DND-41 (cell line): ENCODE data around the gene BCL2A1.

Source experiments
- ATAC-seq: fragments of 200-7000 bp; cut with Tn5 transposase; 3 replicates; pipeline ENCODE4 v1.9.1; 2021; ENCODE audit warnings: low read depth; ENCODE audit not compliant: insufficient read depth
- DNase-seq: peaks from one replicate; pipeline ENCODE4 v3.0.0-alpha.2; 2020
- H2AFZ ChIP-seq: 2 replicates; pipeline ENCODE4 v1.6.0; 2012; ENCODE audit warnings: low read depth, low read length
- H3K27ac ChIP-seq: 2 replicates; pipeline ENCODE4 v1.5.1; 2012; ENCODE audit warnings: low read length, inconsistent platforms
- H3K27me3 ChIP-seq: fragments of 200-600 bp; sonication (generic); 2 replicates; pipeline ENCODE4 v1.6.0; 2012; ENCODE audit warnings: low read length, mild to moderate bottlenecking, inconsistent platforms; ENCODE audit not compliant: insufficient read depth, poor library complexity
- H3K36me3 ChIP-seq: 2 replicates; pipeline ENCODE4 v1.5.1; 2012; ENCODE audit warnings: low read length, inconsistent platforms; ENCODE audit not compliant: insufficient read depth
- H3K4me1 ChIP-seq: 2 replicates; pipeline ENCODE4 v1.5.1; 2012; ENCODE audit warnings: mild to moderate bottlenecking, low read length; ENCODE audit not compliant: insufficient read depth
- H3K4me2 ChIP-seq: 2 replicates; pipeline ENCODE4 v1.6.0; 2012; ENCODE audit warnings: mild to moderate bottlenecking, moderate library complexity, low read length, inconsistent platforms; ENCODE audit not compliant: insufficient read depth
- H3K4me3 ChIP-seq, 2 experiments: fragments of 200-600 bp in 1 of 2; shearing (Covaris generic) in 1 of 2; 2 replicates each; pipeline ENCODE4 v1.5.1; 2012 to 2016; ENCODE audit warnings: inconsistent platforms in 2 of 2, low read length in 2 of 2, mild to moderate bottlenecking in 2 of 2, low read depth in 1 of 2, moderate library complexity in 1 of 2
- H3K79me2 ChIP-seq: 2 replicates; pipeline ENCODE4 v1.6.0; 2012; ENCODE audit warnings: low read length, inconsistent platforms; ENCODE audit not compliant: insufficient read depth
- H3K9ac ChIP-seq: 2 replicates; pipeline ENCODE4 v1.6.0; 2012; ENCODE audit warnings: low read depth, mild to moderate bottlenecking, inconsistent platforms, low read length, moderate library complexity
- H3K9me3 ChIP-seq: 2 replicates; pipeline ENCODE4 v1.5.1; 2012; ENCODE audit warnings: low read length, moderate library complexity, mild to moderate bottlenecking, inconsistent platforms; ENCODE audit not compliant: insufficient read depth, severe bottlenecking
- H4K20me1 ChIP-seq: 2 replicates; pipeline ENCODE4 v1.6.0; 2012; ENCODE audit warnings: low read length; ENCODE audit not compliant: insufficient read depth
- EZH2 ChIP-seq: IDR thresholded peaks from 3 replicates; pipeline ENCODE4 v1.6.1; 2012; ENCODE audit warnings: borderline replicate concordance, low read depth, mild to moderate bottlenecking, moderate library complexity, low read length, inconsistent platforms; ENCODE audit not compliant: severe bottlenecking
- TF ChIP-seq, protein P1 (sequence below): IDR thresholded peaks from 2 replicates; pipeline ENCODE4 v1.5.1; 2012; ENCODE audit warnings: borderline replicate concordance, low read length, moderate library complexity, mild to moderate bottlenecking; ENCODE audit not compliant: poor library complexity, severe bottlenecking; ENCODE audit errors: extremely low read depth

BCL2A1 gene

DNA sequence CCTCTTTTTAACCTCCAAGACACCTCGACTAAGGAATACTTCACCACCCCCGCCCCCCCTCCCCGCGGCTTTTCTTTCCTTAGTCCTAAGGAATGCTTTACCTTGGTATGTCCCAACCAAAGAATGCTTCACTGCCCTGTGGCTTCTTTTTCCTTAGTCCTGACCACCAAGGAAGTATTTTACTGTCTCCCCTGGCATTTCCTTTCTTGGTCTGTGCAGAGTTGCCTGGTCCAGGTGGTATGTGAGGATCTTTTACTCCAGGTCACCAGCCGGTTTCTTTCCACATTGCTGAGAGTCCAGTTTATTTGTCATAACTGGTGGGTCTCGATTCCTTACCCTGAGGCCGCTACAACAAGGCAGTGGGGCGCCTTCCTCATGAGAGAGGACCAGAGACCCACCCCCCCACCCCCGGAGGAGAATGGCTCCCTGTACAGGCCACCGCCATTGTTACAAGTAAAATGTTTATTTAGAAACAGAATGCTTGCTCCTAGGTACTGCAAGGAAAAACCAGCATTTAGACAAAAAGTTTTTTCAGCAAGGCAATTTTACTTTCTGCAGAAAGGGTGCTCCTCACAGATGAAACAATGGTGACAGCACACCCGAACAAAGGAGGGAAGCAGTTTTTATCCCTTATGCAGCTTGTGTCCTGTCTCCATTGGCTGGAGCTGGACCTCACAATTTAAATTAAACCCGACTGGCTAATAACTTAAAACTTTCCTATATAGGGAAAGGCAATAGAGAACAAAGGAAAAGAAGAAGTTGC, 51.1 kb downstream of the BCL2A1 start:
- no peak overlapping the region for H3K4me2 ChIP-seq
- no peak for DNase-seq
- H2AFZ ChIP-seq, result no peak overlapping the region
- no peak for ATAC-seq
- H3K36me3 ChIP-seq, result peaks cover 31% of the 10 kb centered on the region
- H3K4me1 ChIP-seq, result peaks cover 17% of the 10 kb centered on the region
- no peaks in the 10 kb centered on the region for H4K20me1 ChIP-seq
- H3K79me2 ChIP-seq, result peaks cover 29% of the 10 kb centered on the region
- no peak overlapping the region for H3K4me3 ChIP-seq
- no peak overlapping the region for H3K27ac ChIP-seq
- no peak overlapping the region for H3K9ac ChIP-seq
- H3K27me3 ChIP-seq, result no peaks in the 10 kb centered on the region
- no peak for TF ChIP-seq EZH2
- TF ChIP-seq, protein P1, sequence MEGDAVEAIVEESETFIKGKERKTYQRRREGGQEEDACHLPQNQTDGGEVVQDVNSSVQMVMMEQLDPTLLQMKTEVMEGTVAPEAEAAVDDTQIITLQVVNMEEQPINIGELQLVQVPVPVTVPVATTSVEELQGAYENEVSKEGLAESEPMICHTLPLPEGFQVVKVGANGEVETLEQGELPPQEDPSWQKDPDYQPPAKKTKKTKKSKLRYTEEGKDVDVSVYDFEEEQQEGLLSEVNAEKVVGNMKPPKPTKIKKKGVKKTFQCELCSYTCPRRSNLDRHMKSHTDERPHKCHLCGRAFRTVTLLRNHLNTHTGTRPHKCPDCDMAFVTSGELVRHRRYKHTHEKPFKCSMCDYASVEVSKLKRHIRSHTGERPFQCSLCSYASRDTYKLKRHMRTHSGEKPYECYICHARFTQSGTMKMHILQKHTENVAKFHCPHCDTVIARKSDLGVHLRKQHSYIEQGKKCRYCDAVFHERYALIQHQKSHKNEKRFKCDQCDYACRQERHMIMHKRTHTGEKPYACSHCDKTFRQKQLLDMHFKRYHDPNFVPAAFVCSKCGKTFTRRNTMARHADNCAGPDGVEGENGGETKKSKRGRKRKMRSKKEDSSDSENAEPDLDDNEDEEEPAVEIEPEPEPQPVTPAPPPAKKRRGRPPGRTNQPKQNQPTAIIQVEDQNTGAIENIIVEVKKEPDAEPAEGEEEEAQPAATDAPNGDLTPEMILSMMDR, result no peak
- peaks cover 44% of the 10 kb centered on the region for H3K9me3 ChIP-seq

DNA sequence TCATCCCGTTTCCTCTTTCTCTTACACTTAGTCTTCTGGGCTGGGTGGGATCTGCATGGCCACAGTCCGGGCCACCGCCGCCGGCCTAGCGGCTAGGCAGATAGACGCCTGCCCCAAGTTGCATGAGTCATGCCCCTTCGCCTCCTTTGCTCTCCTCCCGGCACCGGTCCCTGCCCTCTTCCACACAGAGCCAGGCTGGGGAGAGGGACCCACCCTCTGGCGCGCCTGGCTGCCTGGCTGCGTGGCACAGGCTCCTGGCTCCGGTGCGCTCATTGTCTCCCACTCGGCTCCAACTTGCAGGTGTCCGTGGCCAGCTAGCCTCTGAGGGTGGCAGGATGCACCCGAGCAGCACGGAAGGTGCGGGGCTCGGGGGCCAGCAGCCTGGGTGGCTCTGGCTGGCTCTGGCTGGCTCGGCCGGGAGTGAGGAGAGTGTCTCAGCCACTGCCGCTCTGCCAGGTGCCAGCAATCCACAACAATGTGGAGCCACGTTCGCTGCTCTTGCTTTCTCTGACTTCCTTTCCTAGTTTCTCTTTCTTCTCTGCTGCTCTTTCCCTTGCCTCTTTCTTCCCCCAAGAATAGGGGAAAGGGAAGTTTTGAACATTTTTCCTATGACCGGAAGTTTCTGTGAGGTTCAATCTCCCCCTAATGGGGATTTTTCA, 51.8 kb downstream of the BCL2A1 start:
- Histone ChIP-seq H4K20me1 (no peaks in the 10 kb centered on the region), H3K27ac (no peak overlapping the region), H3K4me2 (no peak overlapping the region), H2AFZ (no peak overlapping the region), H3K4me1 (peaks cover 10% of the 10 kb centered on the region), H3K27me3 (no peaks in the 10 kb centered on the region), H3K79me2 (peaks cover 25% of the 10 kb centered on the region), H3K9me3 (peaks cover 47% of the 10 kb centered on the region), H3K36me3 (peaks cover 31% of the 10 kb centered on the region), H3K9ac (no peak overlapping the region), H3K4me3 (no peak overlapping the region)
- TF ChIP-seq, protein P1, result no peak
- no peak for TF ChIP-seq EZH2
- ATAC-seq (no peak), DNase-seq (no peak)

DNA sequence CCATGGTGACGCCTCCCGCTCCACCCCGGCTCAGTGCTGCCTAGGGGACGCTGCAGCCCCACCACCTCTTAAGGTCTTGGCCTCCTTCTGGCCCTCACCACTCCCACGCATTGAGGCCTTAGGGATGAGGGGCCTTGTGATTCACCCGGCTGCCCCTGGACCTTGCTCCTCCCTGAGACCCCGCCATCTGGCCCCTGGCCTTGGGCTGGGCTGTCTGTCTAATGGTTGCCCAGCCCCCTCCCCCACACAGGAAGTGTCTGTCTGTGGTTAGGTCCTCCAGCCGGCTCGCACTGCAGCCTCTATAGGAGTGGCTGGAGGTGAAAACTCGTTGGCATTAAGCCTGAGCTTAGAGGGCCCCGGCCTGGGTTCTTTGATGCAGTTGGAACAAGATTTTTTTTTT, 52.7 kb downstream of the BCL2A1 start:
- no peaks in the 10 kb centered on the region for H3K27me3 ChIP-seq
- H3K4me3 ChIP-seq, result no peak overlapping the region
- DNase-seq, result no peak
- peaks cover 47% of the 10 kb centered on the region for H3K9me3 ChIP-seq
- no peak for ATAC-seq
- no peaks in the 10 kb centered on the region for H4K20me1 ChIP-seq
- peaks cover 23% of the 10 kb centered on the region for H3K79me2 ChIP-seq
- H3K9ac ChIP-seq, result no peak overlapping the region
- no peak overlapping the region for H3K4me2 ChIP-seq
- H2AFZ ChIP-seq, result no peak overlapping the region
- peaks cover 31% of the 10 kb centered on the region for H3K36me3 ChIP-seq
- no peak for TF ChIP-seq EZH2
- TF ChIP-seq, protein P1, result no peak
- H3K4me1 ChIP-seq, result peaks cover 8% of the 10 kb centered on the region
- H3K27ac ChIP-seq, result no peak overlapping the region
